Trophoblast cell (in vitro differentiated cells and primary cell): Measurements from ENCODE around the gene CBL.

Source experiments
- DNase-seq, 2 donors: peaks; one replicate each; pipeline ENCODE4 v3.0.0-alpha.2; 2016
- H2AFZ ChIP-seq: 2 replicates; pipeline ENCODE4 v1.6.1; 2013; ENCODE audit warnings: low read length, moderate library complexity, mild to moderate bottlenecking; ENCODE audit not compliant: insufficient read depth, poor library complexity
- H2AK5ac ChIP-seq: 2 replicates; pipeline ENCODE4 v1.6.1; 2013; ENCODE audit warnings: mild to moderate bottlenecking, low read length
- H2BK120ac ChIP-seq: 2 replicates; pipeline ENCODE4 v1.6.1; 2013; ENCODE audit warnings: low read length, mild to moderate bottlenecking, moderate library complexity; ENCODE audit not compliant: insufficient read depth, poor library complexity
- H2BK12ac ChIP-seq: 2 replicates; pipeline ENCODE4 v1.6.1; 2013; ENCODE audit warnings: mild to moderate bottlenecking, low read length, moderate library complexity
- H2BK5ac ChIP-seq: 2 replicates; pipeline ENCODE4 v1.6.1; 2013; ENCODE audit warnings: low read length, low read depth, moderate library complexity, mild to moderate bottlenecking; ENCODE audit not compliant: poor library complexity
- H3K14ac ChIP-seq: 2 replicates; pipeline ENCODE4 v1.6.1; 2013; ENCODE audit warnings: mild to moderate bottlenecking, low read length
- H3K18ac ChIP-seq: 2 replicates; pipeline ENCODE4 v1.6.1; 2013; ENCODE audit warnings: mild to moderate bottlenecking, low read length
- H3K23ac ChIP-seq: 2 replicates; pipeline ENCODE4 v1.6.1; 2013; ENCODE audit warnings: low read length
- H3K27ac ChIP-seq: 2 replicates; pipeline ENCODE4 v1.5.1; 2013; ENCODE audit warnings: low read depth, mild to moderate bottlenecking, inconsistent platforms, low read length, moderate library complexity
- H3K27me3 ChIP-seq: 2 replicates; pipeline ENCODE4 v1.6.1; 2013; ENCODE audit warnings: inconsistent platforms, mild to moderate bottlenecking, low read length, moderate library complexity; ENCODE audit not compliant: insufficient read depth
- H3K36me3 ChIP-seq, 2 experiments: 1 replicate in 1 of 2; 2 replicates in 1 of 2; pipeline ENCODE4 v1.6.1; 2013; ENCODE audit warnings: low read length in 2 of 2, mild to moderate bottlenecking in 2 of 2, moderate library complexity in 1 of 2; ENCODE audit not compliant: insufficient read depth in 2 of 2, control insufficient read depth in 1 of 2
- H3K4ac ChIP-seq: 2 replicates; pipeline ENCODE4 v1.6.1; 2013; ENCODE audit warnings: low read depth, mild to moderate bottlenecking, low read length, moderate library complexity
- H3K4me1 ChIP-seq, 2 experiments: 1 replicate in 1 of 2; 2 replicates in 1 of 2; pipeline ENCODE4 v1.6.1; 2013; ENCODE audit warnings: low read length in 2 of 2, mild to moderate bottlenecking in 2 of 2, moderate library complexity in 1 of 2; ENCODE audit not compliant: insufficient read depth in 2 of 2, control insufficient read depth in 1 of 2
- H3K4me2 ChIP-seq: 2 replicates; pipeline ENCODE4 v1.6.1; 2013; ENCODE audit warnings: inconsistent platforms, mild to moderate bottlenecking, low read length, moderate library complexity
- H3K4me3 ChIP-seq: 2 replicates; pipeline ENCODE4 v1.5.1; 2013; ENCODE audit warnings: mild to moderate bottlenecking, low read depth, low read length, inconsistent platforms
- H3K79me1 ChIP-seq: one replicate; pipeline ENCODE4 v1.6.1; 2013; ENCODE audit warnings: low read length
- H3K79me2 ChIP-seq: 2 replicates; pipeline ENCODE4 v1.6.1; 2013; ENCODE audit warnings: low read length, mild to moderate bottlenecking; ENCODE audit not compliant: control insufficient read depth, insufficient read depth, poor library complexity
- H3K9ac ChIP-seq: 2 replicates; pipeline ENCODE4 v1.6.1; 2013; ENCODE audit warnings: mild to moderate bottlenecking, low read length
- H3K9me3 ChIP-seq: 2 replicates; pipeline ENCODE4 v1.6.1; 2013; ENCODE audit warnings: low read depth, mild to moderate bottlenecking, control low read depth, inconsistent platforms, low read length; ENCODE audit not compliant: insufficient read depth
- H4K12ac ChIP-seq: 2 replicates; pipeline ENCODE4 v1.6.1; 2013; ENCODE audit warnings: low read depth, mild to moderate bottlenecking, low read length, moderate library complexity
- H4K8ac ChIP-seq: 2 replicates; pipeline ENCODE4 v1.6.1; 2013; ENCODE audit warnings: low read depth, mild to moderate bottlenecking, low read length, moderate library complexity
- H4K91ac ChIP-seq: one replicate; pipeline ENCODE4 v1.6.1; 2013; ENCODE audit warnings: low read depth, mild to moderate bottlenecking, low read length, moderate library complexity
- WGBS: extraction: QIAGEN DNeasy Blood & Tissue Kit; methylation state at CpG from one replicate; pipeline ENCODE4 v1.1.7; 2013; ENCODE audit warnings: missing lambda C conversion rate; ENCODE audit not compliant: insufficient read length, insufficient coverage; ENCODE audit errors: extremely low coverage; 5-methylcytosine and 5-hydroxymethylcytosine counted together

CBL gene

DNA sequence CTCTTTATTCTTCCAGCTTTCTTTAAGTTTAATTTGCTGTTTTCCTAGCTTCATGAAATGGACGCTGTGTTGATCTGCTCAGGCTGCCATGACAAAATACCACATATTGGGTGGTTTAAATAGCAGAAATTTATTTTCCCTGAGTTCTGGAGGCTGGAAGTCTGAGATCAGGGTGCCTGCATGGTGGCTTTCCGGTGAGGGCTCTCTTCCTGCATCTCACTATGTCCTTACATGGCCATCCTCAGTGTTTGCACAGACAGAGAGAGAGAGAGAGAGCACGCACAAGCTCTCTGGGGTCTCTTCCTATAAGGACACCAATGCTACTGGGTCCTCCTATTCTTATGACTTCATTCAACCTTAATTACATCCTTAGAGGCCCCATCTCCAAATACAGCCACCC lies 82.1 kb downstream of the CBL start:
- Histone ChIP-seq H3K36me3 (peaks cover 30 to 32% of the 10 kb centered on the region in 2 experiments), H3K79me2 (no peaks in the 10 kb centered on the region), H3K27me3 (no peaks in the 10 kb centered on the region), H3K4ac (no peak overlapping the region), H3K14ac (no peak overlapping the region), H3K4me3 (no peak overlapping the region), H3K4me2 (no peak overlapping the region), H3K9me3 (peaks cover 8% of the 10 kb centered on the region), H4K12ac (no peak overlapping the region), H4K8ac (no peak overlapping the region), H2BK5ac (no peak overlapping the region), H3K27ac (no peak overlapping the region), H3K79me1 (no peaks in the 10 kb centered on the region), H3K23ac (no peak overlapping the region), H3K9ac (no peak overlapping the region), H4K91ac (no peak overlapping the region), H2AFZ (no peak overlapping the region), H2AK5ac (no peak overlapping the region), H3K18ac (no peak overlapping the region), H2BK12ac (no peak overlapping the region), H2BK120ac (no peak overlapping the region), H3K4me1 (no peaks in the 10 kb centered on the region)
- DNase-seq = peak; percentile 90 to 93
- WGBS = no CpG with 5 or more reads among the region's 3 CpGs

DNA sequence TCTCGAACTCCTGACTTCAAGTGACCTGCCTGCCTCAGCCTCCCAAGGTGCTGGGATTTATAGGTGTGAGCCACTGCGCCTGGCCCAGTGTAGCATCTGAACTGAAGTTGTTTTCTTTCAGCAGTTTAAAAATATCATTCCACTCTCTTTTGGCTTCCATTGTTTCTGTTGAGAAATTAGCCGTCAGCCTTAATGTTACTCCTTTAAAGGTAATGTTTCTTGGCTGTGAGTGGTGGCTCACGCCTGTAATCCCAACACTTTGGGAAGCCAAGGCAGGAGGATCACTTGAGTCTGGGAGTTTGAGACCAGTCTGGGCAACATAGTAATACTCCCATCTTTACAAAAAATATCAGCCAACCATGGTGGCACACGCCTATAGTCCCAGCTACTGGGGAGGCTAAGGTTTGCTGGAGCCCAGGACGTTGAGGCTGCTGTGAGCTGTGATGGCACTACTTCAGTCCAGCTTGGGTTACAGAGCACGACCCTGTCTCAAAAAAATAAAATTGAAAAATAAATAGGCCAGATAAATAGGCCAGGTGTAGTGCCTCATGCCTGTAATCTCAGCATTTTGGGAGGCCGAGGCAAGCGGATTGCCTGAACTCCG lies 84.9 kb downstream of the CBL start:
- no peaks in the 10 kb centered on the region for H3K4me1 ChIP-seq
- no peak overlapping the region for H2AFZ ChIP-seq
- no peak overlapping the region for H3K18ac ChIP-seq
- no peak overlapping the region for H3K4me2 ChIP-seq
- no peak overlapping the region for H3K23ac ChIP-seq
- no peak for DNase-seq
- H3K9me3 ChIP-seq = peaks cover 8% of the 10 kb centered on the region
- no peak overlapping the region for H2BK12ac ChIP-seq
- H3K4me3 ChIP-seq = no peak overlapping the region
- no peak overlapping the region for H3K14ac ChIP-seq
- no peaks in the 10 kb centered on the region for H3K79me1 ChIP-seq
- H2BK120ac ChIP-seq = no peak overlapping the region
- peaks cover 20 to 21% of the 10 kb centered on the region in 2 experiments for H3K36me3 ChIP-seq
- no peak overlapping the region for H4K12ac ChIP-seq
- no peaks in the 10 kb centered on the region for H3K79me2 ChIP-seq
- no peak overlapping the region for H4K8ac ChIP-seq
- no peak overlapping the region for H2AK5ac ChIP-seq
- no CpG with 5 or more reads among the region's 10 CpGs for WGBS
- H3K27me3 ChIP-seq = no peaks in the 10 kb centered on the region
- no peak overlapping the region for H4K91ac ChIP-seq
- H3K4ac ChIP-seq = no peak overlapping the region
- H3K27ac ChIP-seq = no peak overlapping the region
- no peak overlapping the region for H2BK5ac ChIP-seq
- no peak overlapping the region for H3K9ac ChIP-seq

DNA sequence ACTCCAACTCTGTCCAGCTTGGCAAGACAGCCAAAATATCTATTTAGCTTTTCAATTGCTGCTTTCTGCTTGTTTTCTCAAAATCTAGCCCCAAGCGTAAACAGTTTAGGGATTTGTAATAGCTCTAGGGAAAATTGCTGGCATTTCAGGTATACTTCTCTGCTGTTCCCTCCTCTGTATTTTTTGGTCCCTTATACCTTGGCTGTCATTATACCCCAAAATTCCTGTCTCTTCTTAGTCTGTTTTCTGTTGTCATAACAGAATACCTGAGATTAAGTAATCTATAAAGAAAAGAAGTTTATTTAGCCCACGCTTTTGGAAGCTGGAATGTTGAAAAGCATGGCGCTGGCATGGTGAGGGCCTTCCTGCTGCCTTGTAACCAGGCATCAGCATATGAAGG lies 87.3 kb downstream of the CBL start:
- Histone ChIP-seq H2BK120ac (no peak overlapping the region), H3K79me2 (no peaks in the 10 kb centered on the region), H2AFZ (no peak overlapping the region), H3K4me1 (no peaks in the 10 kb centered on the region), H3K36me3 (peaks cover 20 to 29% of the 10 kb centered on the region in 2 experiments), H3K27me3 (no peaks in the 10 kb centered on the region), H3K4me3 (no peak overlapping the region), H3K4me2 (no peak overlapping the region), H3K23ac (no peak overlapping the region), H2AK5ac (no peak overlapping the region), H2BK12ac (no peak overlapping the region), H2BK5ac (no peak overlapping the region), H3K9me3 (peaks cover 8% of the 10 kb centered on the region), H3K79me1 (no peaks in the 10 kb centered on the region), H3K18ac (no peak overlapping the region), H4K91ac (no peak overlapping the region), H4K8ac (no peak overlapping the region), H4K12ac (no peak overlapping the region), H3K9ac (no peak overlapping the region), H3K14ac (no peak overlapping the region), H3K27ac (no peak overlapping the region), H3K4ac (no peak overlapping the region)
- DNase-seq = peak; percentile 59 to 94
- WGBS = no CpG with 5 or more reads among the region's 3 CpGs

DNA sequence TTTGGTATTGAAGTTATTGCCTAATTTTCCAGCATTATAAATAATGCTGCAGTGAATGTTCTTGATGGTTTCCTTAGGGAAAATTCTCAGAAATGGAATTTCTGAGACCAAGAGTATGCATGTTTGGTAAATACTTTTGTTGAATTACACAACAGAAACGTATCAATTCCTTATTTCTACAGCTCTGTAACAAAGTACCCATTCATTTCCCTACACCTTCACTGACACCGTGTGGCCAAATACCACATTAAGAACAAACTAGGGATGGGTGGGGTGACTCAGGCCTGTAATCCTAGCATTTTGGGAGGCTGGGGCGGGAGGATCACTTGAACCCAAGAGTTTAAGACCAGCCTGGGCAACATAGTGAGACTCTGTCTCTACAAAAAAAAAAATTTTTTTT lies 89.0 kb downstream of the CBL start:
- peaks cover 24 to 35% of the 10 kb centered on the region in 2 experiments for H3K36me3 ChIP-seq
- peak in 1 of 2 donors; percentile 81 for DNase-seq
- H3K14ac ChIP-seq = no peak overlapping the region
- no peaks in the 10 kb centered on the region for H3K4me1 ChIP-seq
- no CpG with 5 or more reads among the region's 3 CpGs for WGBS
- H2AFZ ChIP-seq = no peak overlapping the region
- no peak overlapping the region for H2AK5ac ChIP-seq
- no peak overlapping the region for H2BK5ac ChIP-seq
- H2BK12ac ChIP-seq = no peak overlapping the region
- no peaks in the 10 kb centered on the region for H3K79me1 ChIP-seq
- no peak overlapping the region for H4K91ac ChIP-seq
- no peak overlapping the region for H4K8ac ChIP-seq
- peaks cover 8% of the 10 kb centered on the region for H3K9me3 ChIP-seq
- H2BK120ac ChIP-seq = no peak overlapping the region
- no peak overlapping the region for H3K9ac ChIP-seq
- H3K79me2 ChIP-seq = no peaks in the 10 kb centered on the region
- H3K4ac ChIP-seq = no peak overlapping the region
- H3K27me3 ChIP-seq = no peaks in the 10 kb centered on the region
- no peak overlapping the region for H3K27ac ChIP-seq
- H4K12ac ChIP-seq = no peak overlapping the region
- no peak overlapping the region for H3K18ac ChIP-seq
- H3K4me2 ChIP-seq = no peak overlapping the region
- no peak overlapping the region for H3K23ac ChIP-seq
- no peak overlapping the region for H3K4me3 ChIP-seq
